ENCODE results near the gene RABAC1. TPM values are rescaled to one million over a fixed set of nuclear protein-coding genes. Genes with fewer than 3 reads are reported as not detected.

RABAC1 gene
- total and polyA plus RNA-seq, 2 of the 13 experiments (the other 11 are each of a cell fraction or from before 2014, with no cell fraction given) = 37.4 to 74.0 TPM

GRCh38 chr19:41959056-41960053 lies at the start of gene RABAC1 (continued):
- TF ChIP-seq ZNF558 (CRISPR knock-in tag; IDR thresholded peaks at IDR 0.05; ENCODE audit: borderline replicate concordance) = peak; percentile 33; the same call in 1 of the 2 replicates
- peak; percentile 44; the same call in 1 of the 2 replicates for TF ChIP-seq FOXK1 (CRISPR knock-in tag; IDR thresholded peaks at IDR 0.05; ENCODE audit: borderline replicate concordance, low read depth)
- TF ChIP-seq PPARG (CRISPR knock-in tag; conservative IDR thresholded peaks at IDR 0.05) = no peak
- TF ChIP-seq ZSCAN12 (CRISPR knock-in tag; IDR thresholded peaks at IDR 0.05) = no peak
- TF ChIP-seq PATZ1 (CRISPR knock-in tag; IDR thresholded peaks at IDR 0.05) = peak; percentile 69
- TF ChIP-seq IKZF5 (CRISPR knock-in tag; IDR thresholded peaks at IDR 0.05) = no peak
- no peak for TF ChIP-seq HMG20A (CRISPR knock-in tag; IDR thresholded peaks at IDR 0.05; ENCODE audit: borderline replicate concordance)
- peak; percentile 98 for TF ChIP-seq GMEB1 (CRISPR knock-in tag; IDR thresholded peaks at IDR 0.05; ENCODE audit: borderline replicate concordance)
- TF ChIP-seq TCF7 (IDR thresholded peaks at IDR 0.05; ENCODE audit: low read depth) = no peak
- no peak for TF ChIP-seq HOXA9 (CRISPR knock-in tag; IDR thresholded peaks at IDR 0.05; ENCODE audit: borderline replicate concordance)
- no peak for TF ChIP-seq ZNF737 (CRISPR knock-in tag; IDR thresholded peaks at IDR 0.05; ENCODE audit: borderline replicate concordance)
- TF ChIP-seq MBNL3 (CRISPR knock-in tag; conservative IDR thresholded peaks at IDR 0.05) = no peak
- TF ChIP-seq TEAD3 (CRISPR knock-in tag; optimal IDR thresholded peaks at IDR 0.05; ENCODE audit: borderline replicate concordance) = peak; percentile 41
- TF ChIP-seq RERE (CRISPR knock-in tag; IDR thresholded peaks at IDR 0.05; ENCODE audit: low read depth) = no peak
- no peak for TF ChIP-seq FOXC1 (CRISPR knock-in tag; IDR thresholded peaks at IDR 0.05; ENCODE audit: borderline replicate concordance)
- peak; percentile 17; the same call in 1 of the 2 replicates for TF ChIP-seq POLR2G (IDR thresholded peaks at IDR 0.05; ENCODE audit: low read depth, low read length)
- no peak for TF ChIP-seq BRD4 (CRISPR knock-in tag; IDR thresholded peaks at IDR 0.05)
- no peak; the same call in 1 of the 2 replicates for TF ChIP-seq ZMYM3 (CRISPR knock-in tag; IDR thresholded peaks at IDR 0.05)

Measured in HepG2 (cell line).